ENCODE results near the gene TSEN2. TPM values are rescaled to one million over a fixed set of nuclear protein-coding genes. Genes with fewer than 3 reads are reported as not detected.

Gene TSEN2
- total and polyA plus RNA-seq, 2 of the 13 experiments (the other 11 are each of a cell fraction or from before 2014, with no cell fraction given): 11.0 to 17.3 TPM

GRCh38 chr3:12484198-12484982 lies at the start of gene TSEN2 (continued):
- TF ChIP-seq CCAR2 (optimal IDR thresholded peaks at IDR 0.05; ENCODE audit: low read depth, low read length): no peak
- no peak for TF ChIP-seq ZNF207 (IDR thresholded peaks at IDR 0.05; ENCODE audit: borderline replicate concordance)
- no peak for TF ChIP-seq ZNF432 (CRISPR knock-in tag; IDR thresholded peaks at IDR 0.05; ENCODE audit: borderline replicate concordance)
- TF ChIP-seq PTBP1 (IDR thresholded peaks at IDR 0.05; ENCODE audit: low read depth, low read length, poor library complexity, severe bottlenecking): peak; percentile 29
- TF ChIP-seq POGK (CRISPR knock-in tag; conservative IDR thresholded peaks at IDR 0.05): peak; percentile 83
- TF ChIP-seq NFIC (IDR thresholded peaks at IDR 0.05; ENCODE audit: low read length): no peak
- TF ChIP-seq ISX (CRISPR knock-in tag; conservative IDR thresholded peaks at IDR 0.05): no peak
- no peak for TF ChIP-seq NR3C1 (CRISPR knock-in tag; IDR thresholded peaks at IDR 0.05)
- TF ChIP-seq ZNF546 (CRISPR knock-in tag; conservative IDR thresholded peaks at IDR 0.05): no peak; the same call in 1 of the 2 replicates
- TF ChIP-seq BRF2 (CRISPR knock-in tag; IDR thresholded peaks at IDR 0.05): 0 out of 2 replicates have a peak, but pooled peaks have one; percentile 35
- peak; percentile 44; the same call in 1 of the 2 replicates for TF ChIP-seq ZFP36L1 (CRISPR knock-in tag; IDR thresholded peaks at IDR 0.05)
- TF ChIP-seq ZNF3 (CRISPR knock-in tag; IDR thresholded peaks at IDR 0.05): no peak
- no peak for TF ChIP-seq GMEB2 (CRISPR knock-in tag; IDR thresholded peaks at IDR 0.05; ENCODE audit: low read depth)
- TF ChIP-seq DR1 (CRISPR knock-in tag; IDR thresholded peaks at IDR 0.05): peak; percentile 44; the same call in 1 of the 2 replicates
- TF ChIP-seq ZNF782 (CRISPR knock-in tag; IDR thresholded peaks at IDR 0.05; ENCODE audit: borderline replicate concordance): no peak; the same call in 1 of the 2 replicates
- TF ChIP-seq ZNF225 (CRISPR knock-in tag; IDR thresholded peaks at IDR 0.05): peak; percentile 95
- TF ChIP-seq ZNF331 (CRISPR knock-in tag; IDR thresholded peaks at IDR 0.05): 0 out of 2 replicates have a peak, but pooled peaks have one; percentile 56
- no peak for TF ChIP-seq LBX2 (CRISPR knock-in tag; IDR thresholded peaks at IDR 0.05; ENCODE audit: borderline replicate concordance)
- no peak for TF ChIP-seq KAT2B (IDR thresholded peaks at IDR 0.05; ENCODE audit: borderline replicate concordance, low read depth, low read length)
- TF ChIP-seq ZNF281 (CRISPR knock-in tag; IDR thresholded peaks at IDR 0.05; ENCODE audit: borderline replicate concordance): no peak
- TF ChIP-seq U2AF2 (IDR thresholded peaks at IDR 0.05; ENCODE audit: low read depth, low read length): peak; percentile 71; the same call in 1 of the 2 replicates
- TF ChIP-seq ZNF44 (CRISPR knock-in tag; IDR thresholded peaks at IDR 0.05): no peak
